GM19238 (cell line): ENCODE data around the gene COL24A1.
"Not testable (repeated sequence)": the region's sequence is repeated elsewhere in the genome, so short reads cannot be mapped to it uniquely, and the experiment has no call there.

Source experiments
- DNase-seq: peaks from one replicate; pipeline ENCODE4 v3.0.0; 2011; ENCODE audit warnings: low spot score; ENCODE audit not compliant: insufficient read length

Gene COL24A1

GRCh38 chr1:85992791-85993190, 163.8 kb downstream of the COL24A1 start:
- no peak for DNase-seq

- no peak for DNase-seq
Measured at GRCh38 chr1:85991261-85991660, 165.3 kb downstream of the COL24A1 start.

DNA sequence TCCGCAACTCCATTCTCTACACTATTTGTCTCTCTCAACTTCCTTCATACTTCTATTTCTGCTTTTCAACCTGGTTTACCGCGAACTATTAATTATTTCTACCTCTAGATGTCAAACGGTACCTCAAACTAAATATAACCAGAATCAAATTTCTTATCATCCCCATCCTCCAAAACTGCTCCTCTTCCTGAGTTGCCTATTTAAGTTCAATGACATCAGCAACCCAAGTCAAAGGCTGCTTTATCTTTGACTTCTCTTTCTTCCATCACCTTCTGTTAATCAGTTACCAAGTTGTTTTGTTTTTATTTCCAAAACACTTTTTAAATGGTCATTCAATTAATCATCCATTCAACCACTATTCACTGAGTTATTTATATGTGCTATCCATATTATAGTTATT, 171.9 kb downstream of the COL24A1 start:
- no peak for DNase-seq

DNA sequence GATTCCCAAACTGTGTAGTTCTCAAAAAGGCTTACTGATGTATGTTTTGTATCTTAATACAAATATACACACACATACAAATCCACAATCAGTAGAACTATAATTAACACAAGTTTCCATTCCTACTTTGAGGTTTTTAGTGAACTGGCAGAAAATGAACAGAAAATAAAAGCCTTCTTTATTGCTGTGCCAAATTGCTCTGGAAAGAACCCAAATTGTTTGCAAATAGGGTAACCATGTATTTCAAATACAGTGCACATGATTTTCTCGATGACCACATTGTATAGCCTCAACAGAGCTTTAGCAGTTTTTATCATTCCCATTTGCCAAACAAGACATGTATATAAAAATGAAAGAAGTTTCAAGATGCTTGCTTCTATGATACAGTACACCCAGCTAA, 173.3 kb downstream of the COL24A1 start:
- no peak for DNase-seq

DNA sequence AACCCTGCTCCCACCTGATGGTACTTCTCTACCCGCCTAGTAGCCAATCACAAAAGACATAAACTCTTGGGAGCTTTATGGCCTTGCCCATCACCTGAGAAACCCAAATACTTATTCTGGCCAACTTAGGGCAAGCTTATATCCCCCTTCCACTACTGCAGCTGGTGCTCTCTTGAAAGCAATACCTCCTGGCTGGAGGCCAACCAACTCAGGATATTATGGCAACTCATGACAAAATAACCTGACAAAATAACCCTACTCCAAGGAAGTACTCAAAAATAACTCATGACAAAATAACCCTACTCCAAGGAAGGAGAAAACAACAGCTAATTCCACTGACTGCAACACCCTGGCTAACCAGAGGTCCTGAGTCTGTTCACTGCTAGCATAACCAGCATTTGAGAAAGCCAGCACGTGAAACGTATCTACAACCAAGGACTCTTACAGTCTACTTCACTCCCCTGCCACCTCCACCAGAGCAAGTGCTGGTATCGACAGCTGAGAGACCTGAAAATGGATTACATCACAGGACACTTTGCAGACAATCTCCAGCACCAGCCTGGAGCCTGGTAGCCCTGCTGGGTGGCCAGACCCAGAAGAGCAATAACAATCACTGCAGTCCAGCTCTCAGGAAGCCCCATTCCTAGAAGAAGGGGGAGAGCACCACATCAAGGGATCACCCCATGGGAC, 179.9 kb downstream of the COL24A1 start:
- DNase-seq = no peak

GRCh38 chr1:85975912-85976371, 180.6 kb downstream of the COL24A1 start:
- DNase-seq = no peak

DNA sequence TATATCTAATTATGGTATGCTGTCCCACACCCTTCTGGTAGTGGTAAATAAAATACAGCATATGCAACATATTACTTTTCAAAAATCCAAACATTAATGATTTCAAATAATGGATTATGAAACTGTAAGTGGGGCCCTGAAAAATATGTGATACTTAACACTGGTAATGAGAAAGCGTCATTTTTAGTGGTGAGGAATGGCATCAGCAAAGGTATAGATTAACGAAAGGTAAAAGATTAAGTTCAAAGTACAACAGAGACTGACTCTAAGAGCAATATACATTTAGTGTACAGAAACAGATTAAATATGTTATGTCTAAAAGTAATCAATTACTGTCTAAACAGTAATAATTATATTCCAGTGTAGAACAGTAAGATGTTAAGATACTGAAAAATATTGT, 194.1 kb downstream of the COL24A1 start:
- no peak for DNase-seq

- no peak for DNase-seq
Measured at GRCh38 chr1:85957760-85958159, 198.8 kb downstream of the COL24A1 start.

DNA sequence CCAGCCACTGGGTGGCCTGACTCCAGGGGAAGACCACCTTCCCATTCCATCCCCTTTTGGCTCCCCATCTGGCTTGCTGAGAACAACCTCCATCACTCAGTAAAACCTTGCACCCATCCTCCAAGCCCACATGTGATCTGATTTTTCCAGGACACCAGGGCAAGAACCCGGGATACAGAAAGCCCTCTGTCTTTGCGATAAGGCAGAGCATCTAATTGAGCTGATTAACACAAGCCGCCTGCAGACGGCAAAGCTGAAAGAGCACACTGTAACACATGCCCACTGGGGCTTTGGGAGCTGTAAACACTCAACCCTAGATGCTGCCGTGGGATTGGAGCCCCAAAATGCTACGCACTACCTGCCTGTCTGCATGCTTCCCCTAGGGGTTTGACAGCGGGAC, 201.4 kb downstream of the COL24A1 start:
- DNase-seq = not testable (repeated sequence)

DNA sequence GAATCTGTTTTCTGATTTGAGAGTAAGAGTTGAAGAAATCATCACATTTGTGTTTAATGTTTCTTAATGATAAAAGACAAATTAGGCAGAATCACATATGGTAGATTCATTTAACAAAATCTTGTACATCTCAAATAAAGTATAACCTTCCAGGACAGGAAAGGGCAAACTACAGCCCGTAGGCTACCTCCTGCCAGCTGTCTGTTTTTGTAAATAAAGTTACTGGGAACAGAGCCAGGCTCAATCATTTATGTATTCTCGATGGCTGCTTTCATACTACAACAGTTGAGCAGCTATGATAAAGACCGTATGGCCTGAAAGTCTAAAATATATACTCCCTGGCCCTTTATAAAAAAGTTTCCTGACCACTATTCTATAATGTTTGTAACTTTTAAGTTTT, 204.1 kb downstream of the COL24A1 start:
- no peak for DNase-seq

DNA sequence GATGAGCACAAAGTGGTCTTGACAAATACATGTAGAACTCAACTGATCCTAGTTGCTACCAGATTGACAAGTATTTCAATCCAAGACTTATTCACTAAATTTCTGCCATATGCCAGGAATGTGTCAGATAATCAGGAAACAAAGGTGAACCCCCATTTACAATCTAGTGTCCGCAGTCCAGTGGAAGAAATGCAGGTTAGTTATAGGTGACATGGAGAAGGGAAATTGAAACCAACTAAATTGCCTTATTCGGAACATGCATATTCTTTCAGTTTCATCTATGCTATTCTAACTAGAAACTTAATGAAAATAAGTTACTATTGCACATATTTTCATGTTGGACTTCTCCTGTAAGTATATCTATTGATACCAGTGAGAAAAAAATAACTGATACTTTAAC, 209.4 kb downstream of the COL24A1 start:
- no peak for DNase-seq

- no peak for DNase-seq
Measured at GRCh38 chr1:85943945-85944344, 212.6 kb downstream of the COL24A1 start.

DNA sequence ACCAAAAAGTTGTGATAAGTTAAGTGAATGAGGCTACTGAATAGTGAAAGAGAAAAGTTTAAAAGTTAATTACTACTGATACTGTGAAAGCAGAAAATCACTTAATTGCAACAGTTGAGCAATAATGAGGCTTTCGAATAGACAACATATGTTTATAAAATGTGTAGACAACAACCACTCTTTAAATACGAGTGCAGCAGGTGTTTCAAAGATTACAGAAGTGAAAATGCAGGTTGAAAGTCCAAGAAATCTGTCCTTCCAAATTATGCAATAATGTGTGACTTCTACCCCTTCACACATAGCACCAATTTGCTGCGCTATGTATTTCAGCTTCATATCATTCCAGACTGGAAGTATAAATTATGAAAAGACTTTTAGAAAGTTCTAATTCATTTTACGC, 213.0 kb downstream of the COL24A1 start:
- DNase-seq = no peak

GRCh38 chr1:85940656-85941306, 215.8 kb downstream of the COL24A1 start:
- no peak for DNase-seq

DNA sequence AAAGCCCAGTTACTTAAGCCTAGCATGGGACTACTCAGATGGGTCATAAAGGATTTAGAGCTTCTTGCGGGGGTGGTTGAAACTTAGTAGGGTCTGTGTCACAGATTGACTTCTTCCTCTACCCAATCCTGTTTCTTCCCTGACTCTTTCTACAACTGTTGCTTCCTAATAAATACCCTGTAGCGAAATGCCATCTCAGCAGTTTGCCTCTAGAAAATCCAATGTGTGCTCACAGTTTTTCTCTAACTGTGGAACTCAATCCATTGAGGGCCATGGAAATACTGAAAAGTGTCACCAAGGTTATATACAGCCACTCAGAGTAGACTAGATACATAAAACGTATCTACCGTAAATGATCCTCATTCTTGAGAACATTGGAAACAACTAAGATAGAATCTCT, 217.7 kb downstream of the COL24A1 start:
- no peak for DNase-seq

DNA sequence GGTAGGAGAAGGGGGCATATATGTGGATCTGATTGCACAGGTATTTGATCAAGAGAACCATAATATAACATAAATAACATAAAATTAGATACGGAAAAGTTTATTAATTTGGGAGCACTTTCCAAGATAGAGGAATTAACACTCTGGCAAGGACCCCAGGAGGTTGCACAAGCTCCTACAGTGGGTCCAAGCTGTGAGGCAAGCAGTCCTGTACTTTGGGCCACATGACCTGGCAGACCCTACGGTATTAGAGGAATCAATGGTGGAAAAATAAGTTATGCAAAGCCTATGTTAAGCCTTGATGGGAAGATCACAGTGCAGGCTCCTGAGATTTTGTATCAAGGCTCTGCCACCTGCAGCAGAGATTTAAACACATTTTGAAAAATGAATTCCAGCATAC, 220.1 kb downstream of the COL24A1 start:
- DNase-seq = no peak

DNA sequence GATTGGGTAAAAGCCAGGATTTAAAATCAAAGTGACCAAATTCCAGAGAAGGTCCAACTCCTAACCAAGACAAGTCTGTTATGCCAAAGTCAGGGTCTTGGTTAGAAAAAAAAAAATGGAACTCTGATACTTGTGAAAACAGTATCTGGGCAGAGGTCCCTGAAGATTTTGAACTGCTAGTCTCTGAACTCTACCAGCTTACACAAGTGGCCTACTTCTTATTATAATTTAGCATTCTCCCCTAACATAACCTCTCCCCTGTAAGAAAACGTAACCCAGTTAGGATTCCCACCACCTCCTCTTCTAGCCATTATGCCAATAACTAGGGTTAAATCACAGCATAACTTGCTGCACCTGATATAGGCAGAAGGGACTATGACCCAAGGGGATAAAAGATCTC, 220.5 kb downstream of the COL24A1 start:
- no peak for DNase-seq

DNA sequence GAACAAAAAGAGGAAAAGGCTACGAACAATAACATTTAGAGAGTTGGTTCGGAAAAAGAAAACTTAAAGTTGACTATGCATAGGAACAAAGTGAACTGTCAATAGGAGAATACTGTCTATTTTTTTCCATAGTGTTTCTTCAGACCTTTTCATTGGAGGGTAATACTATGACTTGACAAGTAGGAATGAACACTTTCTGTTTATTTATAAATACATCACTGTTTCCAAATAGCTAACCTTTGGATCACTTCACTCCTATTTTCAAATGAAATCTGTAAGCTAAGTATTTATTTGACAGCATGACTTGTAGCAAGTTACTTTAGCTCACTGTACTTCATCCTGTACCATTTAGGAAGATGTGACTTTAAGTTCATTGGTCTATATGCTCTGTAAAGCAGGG, 221.3 kb downstream of the COL24A1 start:
- DNase-seq = no peak

DNA sequence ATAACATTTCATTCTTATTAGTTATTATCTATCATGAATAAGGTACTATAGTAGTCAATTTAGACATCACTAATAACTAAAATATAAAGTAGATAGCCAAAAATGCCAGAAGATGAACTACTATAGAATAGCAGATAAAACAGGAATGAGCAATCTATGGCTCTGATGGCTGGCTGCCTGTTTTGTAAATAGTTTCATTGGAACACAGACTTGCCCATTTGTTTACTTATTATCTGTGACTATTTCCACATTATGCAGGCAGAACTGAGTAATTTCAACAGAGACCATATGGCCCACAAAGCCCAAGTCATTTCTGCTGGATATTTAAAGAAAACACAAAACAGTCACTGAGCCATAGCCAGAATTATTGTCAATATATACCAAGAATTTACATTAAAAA, 222.1 kb downstream of the COL24A1 start:
- DNase-seq = no peak

DNA sequence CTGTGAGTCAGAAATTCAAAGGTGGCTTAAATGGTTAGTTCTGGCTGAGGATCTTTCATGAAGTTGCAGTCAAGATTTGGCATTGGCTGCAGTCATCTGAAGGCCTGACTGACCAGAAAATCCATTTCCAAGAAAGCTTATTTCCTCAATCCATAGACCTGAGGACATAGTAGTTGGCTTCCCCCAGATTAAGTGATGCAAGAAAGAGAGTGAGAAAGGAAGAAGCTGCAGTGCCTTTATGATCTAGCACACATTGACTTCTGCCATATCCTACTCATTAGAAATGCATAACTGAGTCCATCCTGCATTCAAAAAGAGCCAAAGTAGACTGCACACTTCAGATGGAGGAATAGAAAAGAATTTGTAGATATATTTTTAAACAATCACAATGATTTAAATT, 222.6 kb downstream of the COL24A1 start:
- no peak for DNase-seq

GRCh38 chr1:85911742-85912141, 244.8 kb downstream of the COL24A1 start:
- DNase-seq = no peak

DNA sequence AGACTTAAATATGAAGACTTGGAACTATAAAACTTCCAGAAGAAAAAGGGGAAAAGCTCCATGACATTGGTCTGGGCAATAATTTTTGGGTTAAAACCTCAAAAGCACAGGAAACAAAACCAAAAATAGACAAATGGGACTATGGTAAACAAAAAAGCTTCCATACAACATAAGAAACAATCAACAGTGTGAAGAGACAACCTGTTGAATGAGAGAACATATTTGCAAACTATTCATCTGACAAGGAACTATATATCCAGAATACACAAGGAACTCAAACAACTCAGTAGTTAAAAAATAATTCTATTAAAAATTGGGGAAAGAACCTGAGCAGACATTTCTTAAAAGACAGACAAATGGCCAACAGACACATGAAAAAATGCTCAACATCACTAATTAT, 255.7 kb downstream of the COL24A1 start:
- DNase-seq = no peak

DNA sequence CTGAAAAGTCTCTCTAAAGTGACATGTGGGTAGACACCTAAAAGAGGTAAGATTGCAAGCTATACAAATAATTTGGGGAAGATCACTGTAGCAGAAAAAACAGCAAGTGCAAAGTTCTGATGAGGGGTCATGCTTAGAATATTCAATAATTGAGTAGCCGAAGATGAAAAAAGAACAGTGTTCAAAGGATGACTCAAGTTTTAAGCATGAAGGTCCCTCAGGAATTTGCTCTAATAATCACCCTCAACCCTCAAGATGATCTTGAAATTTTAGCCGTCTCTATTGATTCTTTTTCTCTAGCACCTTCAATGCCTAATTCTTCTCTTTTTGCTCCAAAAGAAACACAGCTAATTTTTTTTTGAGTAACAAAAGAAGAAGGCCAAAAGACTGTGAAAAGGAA, 257.7 kb downstream of the COL24A1 start:
- DNase-seq = no peak
